B cell (primary cell): ENCODE measurements around the gene REST. TPM values are rescaled to one million over a fixed set of nuclear protein-coding genes. Genes with fewer than 3 reads are reported as not detected.
"Not testable (repeated sequence)": the region's sequence is repeated elsewhere in the genome, so short reads cannot be mapped to it uniquely, and the experiment has no call there.

Source experiments
- ATAC-seq: fragments of 200-7000 bp; cut with Tn5 transposase; one replicate; pipeline ENCODE4 v1.10.0; 2021; ENCODE audit warnings: low read depth, mild to moderate bottlenecking, moderate number of reproducible peaks, moderate library complexity
- CTCF ChIA-PET: fragments of 350-600 bp; sonication (Branson Sonifier 250); formaldehyde crosslinking; loops from one replicate; lab custom pipeline; 2021; ENCODE audit warnings: antibody characterized with exemption, inconsistent platforms; lab: Charles Lee
- POLR2A ChIA-PET: fragments of 350-600 bp; sonication (Branson Sonifier 250); formaldehyde crosslinking; loops from one replicate; lab custom pipeline; 2021; ENCODE audit warnings: antibody characterized with exemption; lab: Charles Lee
- DNase-seq: peaks from one replicate; pipeline ENCODE4 v3.0.0; 2013
- H2AFZ ChIP-seq: 2 replicates; pipeline ENCODE4 v1.6.1; 2012; ENCODE audit warnings: mild to moderate bottlenecking, low read depth, low read length; ENCODE audit not compliant: insufficient read depth, poor library complexity, severe bottlenecking
- H3K27ac ChIP-seq, 2 donors: 1 replicate in 1 of 2; 2 replicates in 1 of 2; pipeline ENCODE4 v1.5.1; 2012 to 2013; ENCODE audit warnings: low read length in 2 of 2, mild to moderate bottlenecking in 2 of 2, moderate library complexity in 1 of 2
- H3K27me3 ChIP-seq, 4 experiments: fragments of 200-600 bp in 1 of 4; sonication (generic) in 1 of 4; replicated peaks in 1 of 4; 1 replicate in 2 of 4; 2 replicates in 2 of 4; pipeline versions ENCODE4 v1.6.1 to v1.7.0; 2013 to 2016; ENCODE audit warnings: low read length in 3 of 4, mild to moderate bottlenecking in 2 of 4, mixed read lengths in 1 of 4, moderate library complexity in 1 of 4; ENCODE audit not compliant: insufficient read depth in 4 of 4, control insufficient read depth in 3 of 4; ENCODE audit errors: control extremely low read depth in 1 of 4
- H3K36me3 ChIP-seq, 2 experiments: replicated peaks in 1 of 2; 1 replicate in 1 of 2; 2 replicates in 1 of 2; pipeline versions ENCODE4 v1.6.1 to v1.7.1; 2013; ENCODE audit warnings: low read length in 1 of 2; ENCODE audit not compliant: insufficient read depth in 2 of 2, control insufficient read depth in 1 of 2; ENCODE audit errors: control extremely low read depth in 1 of 2, extremely low read depth in 1 of 2
- H3K4me1 ChIP-seq, 2 donors: fragments of 200-600 bp in 1 of 2; sonication (generic) in 1 of 2; 1 replicate in 1 of 2; 2 replicates in 1 of 2; pipeline versions ENCODE4 v1.5.1 to v1.6.1; 2013 to 2017; ENCODE audit warnings: low read length in 2 of 2; ENCODE audit not compliant: control insufficient read depth in 2 of 2, insufficient read depth in 2 of 2
- H3K4me2 ChIP-seq: replicated peaks from 2 replicates; pipeline ENCODE3; 2012; ENCODE audit warnings: mild to moderate bottlenecking, low read depth, low read length; ENCODE audit not compliant: poor library complexity, severe bottlenecking
- H3K4me3 ChIP-seq, 5 experiments: fragments of 200-600 bp in 1 of 5; sonication (generic) in 1 of 5; 1 replicate in 3 of 5; 2 replicates in 2 of 5; pipeline versions ENCODE4 v1.5.1 to v1.7.0; 2011 to 2016; ENCODE audit warnings: low read length in 4 of 5, mild to moderate bottlenecking in 4 of 5, low read depth in 2 of 5, control low read depth in 1 of 5, moderate library complexity in 1 of 5; ENCODE audit not compliant: insufficient read depth in 1 of 5; ENCODE audit errors: control extremely low read depth in 1 of 5, extremely low read depth in 1 of 5
- H3K79me2 ChIP-seq: fragments of 200-600 bp; sonication (generic); one replicate; pipeline ENCODE4 v1.6.0; 2016; ENCODE audit warnings: low read length; ENCODE audit not compliant: control insufficient read depth, insufficient read depth
- H3K9ac ChIP-seq: fragments of 200-600 bp; sonication (generic); 2 replicates; pipeline ENCODE4 v1.6.1; 2017; ENCODE audit warnings: mild to moderate bottlenecking, low read length, moderate library complexity
- H3K9me3 ChIP-seq, 3 donors: one replicate each; pipeline versions ENCODE4 v1.6.1 to v1.7.1; 2013; ENCODE audit warnings: low read length in 2 of 3; ENCODE audit not compliant: control insufficient read depth in 2 of 3, insufficient read depth in 1 of 3; ENCODE audit errors: control extremely low read depth in 1 of 3
- H4K20me1 ChIP-seq: 2 replicates; pipeline ENCODE4 v1.6.0; 2012; ENCODE audit warnings: mild to moderate bottlenecking, low read length; ENCODE audit not compliant: insufficient read depth, control insufficient read depth, poor library complexity, severe bottlenecking
- H3K27ac Mint-ChIP-seq: one replicate; pipeline ENCODE4 v1.8.0; 2021; ENCODE audit warnings: mixed read lengths
- H3K27me3 Mint-ChIP-seq: one replicate; pipeline ENCODE4 v1.8.0; 2021; ENCODE audit warnings: mixed read lengths
- H3K4me1 Mint-ChIP-seq: one replicate; pipeline ENCODE4 v1.8.0; 2021; ENCODE audit warnings: mixed read lengths
- H3K4me3 Mint-ChIP-seq: one replicate; pipeline ENCODE4 v1.8.0; 2021; ENCODE audit warnings: mixed read lengths
- H3K9me3 Mint-ChIP-seq: one replicate; pipeline ENCODE4 v1.8.0; 2022; ENCODE audit warnings: mixed read lengths; ENCODE audit not compliant: insufficient read depth
- EZH2 ChIP-seq: IDR thresholded peaks from 2 replicates; pipeline ENCODE4 v1.6.1; 2012; ENCODE audit warnings: borderline replicate concordance, low read depth, mild to moderate bottlenecking, moderate library complexity, low read length; ENCODE audit not compliant: insufficient read depth, poor library complexity, severe bottlenecking
- WGBS: methylation state at CpG from one replicate; pipeline ENCODE4 v1.1.5; 2013; ENCODE audit warnings: missing lambda C conversion rate; ENCODE audit not compliant: insufficient coverage; 5-methylcytosine and 5-hydroxymethylcytosine counted together
- intact Hi-C: fragments of 100-400 bp; cut with micrococcal nuclease; formaldehyde crosslinking; loops from one replicate; pipeline ENCODE4 v1.10.0; 2022
- polyA plus RNA-seq: library from polyadenylated mRNA; depleted of rRNA; stranded (reverse); fragments of >200 nt; gene quantifications from 2 replicates; pipeline ENCODE4 v1.2.3, GENCODE V29; 2012
- total RNA-seq, 2 donors: library from RNA; stranded (reverse); fragments of 120-200 nt in 1 of 2; gene quantifications; 1 replicate in 1 of 2; 2 replicates in 1 of 2; pipeline versions ENCODE4 v1.2.3 to v1.2.4, GENCODE V29; 2013 to 2022
- TF ChIP-seq, protein P1 (sequence below): fragments of 200-600 bp; IDR thresholded peaks from one replicate; pipeline ENCODE4 v1.8.0; 2022; ENCODE audit warnings: antibody characterized with exemption, mild to moderate bottlenecking

REST gene
- total and polyA plus RNA-seq, 2 donors (not counting 1 experiment from before 2014, with no cell fraction given), result 6.2 to 59.4 TPM

- H3K4me1 Mint-ChIP-seq, result no peaks in the 10 kb centered on the region
- no peak for DNase-seq
- H3K27me3 Mint-ChIP-seq, result peaks cover 7% of the 10 kb centered on the region
- H3K27ac ChIP-seq, result no peak overlapping the region
- intact Hi-C loops, result no loop called here
- H3K4me2 ChIP-seq, result no peak overlapping the region
- ATAC-seq, result no peak
- TF ChIP-seq, protein P1, sequence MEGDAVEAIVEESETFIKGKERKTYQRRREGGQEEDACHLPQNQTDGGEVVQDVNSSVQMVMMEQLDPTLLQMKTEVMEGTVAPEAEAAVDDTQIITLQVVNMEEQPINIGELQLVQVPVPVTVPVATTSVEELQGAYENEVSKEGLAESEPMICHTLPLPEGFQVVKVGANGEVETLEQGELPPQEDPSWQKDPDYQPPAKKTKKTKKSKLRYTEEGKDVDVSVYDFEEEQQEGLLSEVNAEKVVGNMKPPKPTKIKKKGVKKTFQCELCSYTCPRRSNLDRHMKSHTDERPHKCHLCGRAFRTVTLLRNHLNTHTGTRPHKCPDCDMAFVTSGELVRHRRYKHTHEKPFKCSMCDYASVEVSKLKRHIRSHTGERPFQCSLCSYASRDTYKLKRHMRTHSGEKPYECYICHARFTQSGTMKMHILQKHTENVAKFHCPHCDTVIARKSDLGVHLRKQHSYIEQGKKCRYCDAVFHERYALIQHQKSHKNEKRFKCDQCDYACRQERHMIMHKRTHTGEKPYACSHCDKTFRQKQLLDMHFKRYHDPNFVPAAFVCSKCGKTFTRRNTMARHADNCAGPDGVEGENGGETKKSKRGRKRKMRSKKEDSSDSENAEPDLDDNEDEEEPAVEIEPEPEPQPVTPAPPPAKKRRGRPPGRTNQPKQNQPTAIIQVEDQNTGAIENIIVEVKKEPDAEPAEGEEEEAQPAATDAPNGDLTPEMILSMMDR, result no peak
- no peak for TF ChIP-seq EZH2
- ChIA-PET CTCF (no interaction called here), POLR2A (no interaction called here)
- H3K4me3 Mint-ChIP-seq, result no peak overlapping the region
- no peaks in the 10 kb centered on the region for H3K79me2 ChIP-seq
- no peak overlapping the region for H3K27ac Mint-ChIP-seq
- no peaks in the 10 kb centered on the region for H3K9me3 ChIP-seq
- no peak overlapping the region for H2AFZ ChIP-seq
- no peaks in the 10 kb centered on the region for H4K20me1 ChIP-seq
- H3K36me3 ChIP-seq, result no peaks in the 10 kb centered on the region
- WGBS, result no CpG with 5 or more reads among the region's 1 CpG
- no peaks in the 10 kb centered on the region for H3K9me3 Mint-ChIP-seq
- H3K4me1 ChIP-seq, result no peaks in the 10 kb centered on the region
- no peak overlapping the region for H3K4me3 ChIP-seq
- no peaks in the 10 kb centered on the region for H3K27me3 ChIP-seq
- no peak overlapping the region for H3K9ac ChIP-seq
These were observed 15.0 kb upstream of the REST start for GRCh38 chr4:56892691-56893090.

DNA sequence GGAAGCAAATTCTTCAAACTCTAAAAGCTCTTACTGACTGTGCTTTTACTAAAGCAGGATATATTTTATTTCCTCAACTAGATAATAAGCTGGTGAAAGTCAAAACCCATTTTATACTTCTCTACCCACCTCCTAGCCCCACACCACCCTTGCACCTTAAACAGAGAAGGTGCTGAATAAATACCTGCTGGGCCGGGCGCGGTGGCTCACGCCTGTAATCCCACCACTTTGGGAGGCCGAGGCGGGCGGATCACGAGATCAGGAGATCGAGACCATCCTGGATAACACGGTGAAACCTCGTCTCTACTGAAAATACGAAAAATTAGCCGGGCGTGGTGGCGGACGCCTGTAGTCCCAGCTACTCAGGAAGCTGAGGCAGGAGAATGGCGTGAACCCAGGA, 9.9 kb upstream of the REST start:
- H3K4me2 ChIP-seq, intact Hi-C loops, H3K27me3 Mint-ChIP-seq, H3K36me3 ChIP-seq, H4K20me1 ChIP-seq, H3K27me3 ChIP-seq, H3K4me1 Mint-ChIP-seq, H3K9me3 Mint-ChIP-seq, ATAC-seq, H3K9me3 ChIP-seq, H2AFZ ChIP-seq, H3K9ac ChIP-seq, CTCF ChIA-PET, H3K4me3 Mint-ChIP-seq, H3K27ac ChIP-seq, H3K4me3 ChIP-seq, POLR2A ChIA-PET, DNase-seq, H3K4me1 ChIP-seq, H3K27ac Mint-ChIP-seq, H3K79me2 ChIP-seq: not testable (repeated sequence)
- 100% methylated on average over 4 of the region's 17 CpGs for WGBS

DNA sequence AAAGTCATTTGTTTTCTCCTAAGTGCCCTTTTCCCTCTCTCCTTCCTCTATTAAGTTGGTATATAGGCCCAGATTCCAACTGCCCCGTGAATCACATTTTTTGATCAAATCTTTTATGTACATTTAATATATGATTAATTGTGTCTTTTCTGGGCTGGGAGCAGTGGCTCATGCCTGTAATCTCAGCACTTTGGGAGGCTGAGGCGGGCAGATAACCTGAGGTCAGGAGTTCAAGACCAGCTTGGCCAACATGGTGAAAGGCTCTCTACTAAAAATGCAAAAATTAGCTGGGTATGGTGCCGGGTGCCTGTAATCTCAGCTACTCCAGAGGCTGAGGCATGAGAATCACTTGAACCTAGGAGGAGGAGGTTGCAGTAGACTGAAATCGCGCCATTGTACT, 7.5 kb upstream of the REST start:
- H3K9me3 Mint-ChIP-seq, H3K27me3 ChIP-seq, H3K36me3 ChIP-seq, H3K27me3 Mint-ChIP-seq, CTCF ChIA-PET, H3K4me1 Mint-ChIP-seq, H3K4me3 Mint-ChIP-seq, H3K27ac Mint-ChIP-seq, H3K27ac ChIP-seq, H3K9ac ChIP-seq, H2AFZ ChIP-seq, H3K9me3 ChIP-seq, H4K20me1 ChIP-seq, H3K4me3 ChIP-seq, POLR2A ChIA-PET, H3K79me2 ChIP-seq, H3K4me2 ChIP-seq, DNase-seq, intact Hi-C loops, H3K4me1 ChIP-seq, ATAC-seq: not testable (repeated sequence)
- WGBS, result 97% methylated on average over 3 of the region's 5 CpGs
